ENCODE results near the gene PEAR1.

PEAR1 gene, protein sequence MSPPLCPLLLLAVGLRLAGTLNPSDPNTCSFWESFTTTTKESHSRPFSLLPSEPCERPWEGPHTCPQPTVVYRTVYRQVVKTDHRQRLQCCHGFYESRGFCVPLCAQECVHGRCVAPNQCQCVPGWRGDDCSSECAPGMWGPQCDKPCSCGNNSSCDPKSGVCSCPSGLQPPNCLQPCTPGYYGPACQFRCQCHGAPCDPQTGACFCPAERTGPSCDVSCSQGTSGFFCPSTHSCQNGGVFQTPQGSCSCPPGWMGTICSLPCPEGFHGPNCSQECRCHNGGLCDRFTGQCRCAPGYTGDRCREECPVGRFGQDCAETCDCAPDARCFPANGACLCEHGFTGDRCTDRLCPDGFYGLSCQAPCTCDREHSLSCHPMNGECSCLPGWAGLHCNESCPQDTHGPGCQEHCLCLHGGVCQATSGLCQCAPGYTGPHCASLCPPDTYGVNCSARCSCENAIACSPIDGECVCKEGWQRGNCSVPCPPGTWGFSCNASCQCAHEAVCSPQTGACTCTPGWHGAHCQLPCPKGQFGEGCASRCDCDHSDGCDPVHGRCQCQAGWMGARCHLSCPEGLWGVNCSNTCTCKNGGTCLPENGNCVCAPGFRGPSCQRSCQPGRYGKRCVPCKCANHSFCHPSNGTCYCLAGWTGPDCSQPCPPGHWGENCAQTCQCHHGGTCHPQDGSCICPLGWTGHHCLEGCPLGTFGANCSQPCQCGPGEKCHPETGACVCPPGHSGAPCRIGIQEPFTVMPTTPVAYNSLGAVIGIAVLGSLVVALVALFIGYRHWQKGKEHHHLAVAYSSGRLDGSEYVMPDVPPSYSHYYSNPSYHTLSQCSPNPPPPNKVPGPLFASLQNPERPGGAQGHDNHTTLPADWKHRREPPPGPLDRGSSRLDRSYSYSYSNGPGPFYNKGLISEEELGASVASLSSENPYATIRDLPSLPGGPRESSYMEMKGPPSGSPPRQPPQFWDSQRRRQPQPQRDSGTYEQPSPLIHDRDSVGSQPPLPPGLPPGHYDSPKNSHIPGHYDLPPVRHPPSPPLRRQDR

DNA sequence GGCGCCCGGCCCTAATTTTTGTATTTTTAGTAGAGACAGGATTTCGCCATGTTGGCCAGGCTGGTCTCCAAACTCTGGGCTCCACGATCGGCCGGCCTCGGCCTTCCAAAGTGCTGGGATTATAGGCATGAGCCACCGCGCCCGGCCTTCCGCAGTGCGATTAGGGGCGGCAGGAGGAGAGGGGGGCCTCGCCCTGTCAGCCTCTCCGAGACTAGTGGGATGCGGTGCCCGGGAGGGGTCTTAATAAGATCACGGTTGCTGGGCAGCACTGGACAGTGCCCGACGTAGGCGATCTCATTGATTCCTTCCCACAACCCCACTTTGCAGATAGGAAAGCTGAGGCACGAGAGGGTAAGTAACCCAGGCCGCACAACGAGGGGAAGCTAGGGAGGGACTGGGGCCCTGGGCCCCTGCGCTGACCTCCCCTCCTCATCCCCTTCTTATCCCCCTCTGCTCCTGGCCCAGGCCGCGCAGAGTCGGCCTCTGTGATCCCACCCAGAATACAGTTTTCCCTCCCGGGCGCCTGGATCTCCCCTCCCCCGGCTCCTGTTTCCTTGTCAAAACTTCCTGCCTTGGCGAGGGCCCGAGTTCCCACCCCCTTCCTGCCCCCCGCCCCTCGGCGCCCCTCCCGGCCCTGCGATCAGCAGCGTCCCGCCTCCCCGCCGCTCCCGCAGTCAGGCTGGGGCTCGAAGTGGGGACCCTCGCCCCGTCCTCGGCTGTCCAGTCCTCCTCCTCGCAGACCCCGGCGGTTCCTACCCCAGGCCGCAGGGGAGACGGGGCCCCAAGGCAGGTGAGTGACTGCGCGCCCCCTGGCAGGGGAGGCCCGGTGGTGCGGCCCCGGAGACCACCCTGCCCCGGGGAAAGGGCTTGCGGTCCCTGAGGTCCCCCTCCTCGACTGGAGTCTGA is at the start of gene PEAR1:
TSS of gene PEAR1 (plus strand) at position 671 of the 906 bp plus-strand sequence. CDS start 10,209 bp downstream, outside the sequence.
- no peak for DNase-seq

DNA sequence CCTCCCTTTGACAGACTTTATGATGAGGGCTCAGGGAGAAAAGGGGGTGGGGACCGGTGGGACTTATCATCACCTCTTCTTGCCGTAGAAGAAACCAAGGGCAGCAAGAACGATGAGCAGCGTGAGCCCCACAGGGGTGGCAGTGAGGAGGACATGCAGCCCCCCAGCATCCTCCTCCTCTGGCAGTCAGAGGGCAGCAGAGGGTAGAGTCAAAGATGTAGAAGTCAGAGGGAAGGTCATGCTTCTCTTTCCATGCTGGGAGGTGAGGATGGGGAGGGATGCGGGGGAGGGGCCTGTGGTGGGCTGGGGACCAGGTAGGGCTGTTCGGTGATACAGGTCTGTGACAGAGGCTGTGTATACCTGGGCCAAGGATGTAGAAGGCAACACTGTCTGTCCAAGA is 49.4 kb upstream of the PEAR1 start:
- DNase-seq: no peak

DNA sequence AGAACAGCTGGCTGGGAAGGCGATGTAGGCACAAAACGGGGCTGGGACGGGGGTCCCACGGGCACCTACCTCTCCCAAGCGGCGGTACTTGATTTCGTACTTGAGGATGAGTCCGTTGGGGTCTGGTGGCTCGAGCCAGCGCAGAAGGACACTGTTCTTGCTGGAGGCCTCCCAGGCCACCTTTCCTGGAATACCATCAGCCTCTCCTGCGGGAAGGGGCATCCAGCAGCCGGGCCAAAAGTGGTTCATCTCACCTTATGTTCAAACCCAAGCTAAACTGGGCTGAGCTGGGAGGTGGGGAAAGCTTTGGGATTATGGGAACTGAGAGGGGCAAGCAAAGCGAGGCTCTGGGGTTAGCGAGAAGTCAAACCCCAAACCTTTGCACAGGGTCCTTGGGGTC is 48.9 kb upstream of the PEAR1 start:
- DNase-seq: no peak

DNA sequence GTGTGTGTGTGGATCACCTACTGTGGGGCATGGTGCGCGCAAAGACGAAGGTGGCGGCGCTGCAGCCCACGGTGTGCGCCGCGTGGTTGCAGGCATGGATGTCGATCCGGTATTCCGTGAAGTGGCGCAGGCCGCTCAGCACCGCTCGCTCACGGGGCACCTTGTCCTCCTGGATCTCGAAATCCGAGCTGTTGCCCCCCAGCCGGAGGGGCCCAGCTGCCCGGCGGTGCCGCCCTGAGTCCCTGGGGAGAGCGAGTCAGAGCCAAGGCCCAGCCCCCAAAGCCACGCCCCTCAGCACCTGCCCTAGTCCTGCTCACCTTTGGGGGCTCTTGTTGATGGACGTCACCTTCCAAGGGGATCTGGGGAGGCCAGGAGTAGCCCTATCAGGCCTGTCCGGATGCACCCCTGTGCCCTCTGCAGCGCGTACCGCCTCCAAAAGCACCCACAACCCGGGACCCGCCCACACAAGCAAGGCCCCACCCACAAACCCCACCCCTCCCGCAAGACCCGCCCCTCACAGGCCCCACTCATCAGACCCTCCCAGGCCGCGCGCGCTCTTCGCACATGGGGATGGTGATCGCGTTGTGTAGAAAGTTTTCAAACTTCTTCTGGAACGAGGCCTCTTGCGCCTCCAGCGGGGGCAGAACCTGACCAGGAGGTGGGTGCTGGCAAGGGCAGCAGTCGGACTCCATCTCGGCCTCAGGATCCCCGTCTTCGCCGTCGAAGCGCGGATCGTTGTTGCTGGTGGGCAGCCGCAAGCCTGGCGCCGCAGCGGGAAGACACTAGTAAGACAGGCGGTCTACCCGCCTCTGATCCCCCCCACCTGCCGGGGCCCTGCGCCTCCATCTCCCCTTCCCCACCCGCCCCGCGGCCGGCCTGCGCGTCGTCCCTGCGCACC is 48.2 kb upstream of the PEAR1 start:
- DNase-seq: no peak

DNA sequence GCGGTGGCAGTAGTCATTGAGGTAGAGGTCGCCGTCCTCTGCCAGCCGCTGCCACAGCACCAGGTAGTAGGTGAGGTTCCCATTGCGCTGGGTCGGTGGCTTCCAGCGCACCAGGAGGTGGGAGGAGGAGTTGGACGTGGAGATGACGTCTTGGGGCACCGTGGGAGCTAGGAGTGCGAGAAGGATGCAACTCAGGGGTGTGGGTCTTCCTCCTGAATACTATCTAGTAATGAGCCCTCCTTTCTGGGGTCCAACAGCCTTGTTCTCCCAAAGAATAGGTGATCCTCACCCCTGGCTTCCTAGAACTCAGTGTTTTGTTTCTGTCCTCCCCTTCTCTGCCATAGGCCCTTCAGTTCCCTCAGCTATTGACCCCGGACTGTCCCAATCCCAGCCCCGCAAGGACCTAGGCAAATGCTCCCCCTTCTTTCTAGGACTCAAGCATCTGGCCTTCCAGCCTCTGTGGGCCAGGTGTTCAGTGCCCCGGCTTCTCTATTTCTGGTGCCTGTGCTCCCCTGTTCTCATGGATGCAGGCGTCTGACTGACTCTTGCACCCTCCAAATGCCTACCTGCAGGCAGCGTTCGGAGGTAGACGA is 47.5 kb upstream of the PEAR1 start:
- no peak for DNase-seq

DNA sequence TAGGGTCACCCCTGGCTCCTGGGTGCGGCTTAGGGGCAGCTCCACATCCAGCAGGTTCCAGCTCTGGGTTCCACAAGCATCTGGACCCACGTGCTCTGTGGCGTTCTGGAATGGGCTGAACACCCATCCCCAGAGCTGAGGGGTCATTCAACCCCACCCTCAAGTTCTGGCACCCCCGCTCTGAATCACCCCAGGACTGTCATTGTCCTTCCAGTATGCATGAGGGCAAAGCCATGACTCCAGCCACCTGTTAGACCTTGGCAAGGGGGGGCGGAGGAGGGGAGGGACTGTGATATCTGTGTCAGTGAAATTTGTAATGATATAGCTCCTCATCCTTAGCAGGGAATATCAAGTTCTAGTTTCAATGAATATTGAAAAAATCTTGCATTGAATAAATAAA is 46.9 kb upstream of the PEAR1 start:
- no peak for DNase-seq

DNA sequence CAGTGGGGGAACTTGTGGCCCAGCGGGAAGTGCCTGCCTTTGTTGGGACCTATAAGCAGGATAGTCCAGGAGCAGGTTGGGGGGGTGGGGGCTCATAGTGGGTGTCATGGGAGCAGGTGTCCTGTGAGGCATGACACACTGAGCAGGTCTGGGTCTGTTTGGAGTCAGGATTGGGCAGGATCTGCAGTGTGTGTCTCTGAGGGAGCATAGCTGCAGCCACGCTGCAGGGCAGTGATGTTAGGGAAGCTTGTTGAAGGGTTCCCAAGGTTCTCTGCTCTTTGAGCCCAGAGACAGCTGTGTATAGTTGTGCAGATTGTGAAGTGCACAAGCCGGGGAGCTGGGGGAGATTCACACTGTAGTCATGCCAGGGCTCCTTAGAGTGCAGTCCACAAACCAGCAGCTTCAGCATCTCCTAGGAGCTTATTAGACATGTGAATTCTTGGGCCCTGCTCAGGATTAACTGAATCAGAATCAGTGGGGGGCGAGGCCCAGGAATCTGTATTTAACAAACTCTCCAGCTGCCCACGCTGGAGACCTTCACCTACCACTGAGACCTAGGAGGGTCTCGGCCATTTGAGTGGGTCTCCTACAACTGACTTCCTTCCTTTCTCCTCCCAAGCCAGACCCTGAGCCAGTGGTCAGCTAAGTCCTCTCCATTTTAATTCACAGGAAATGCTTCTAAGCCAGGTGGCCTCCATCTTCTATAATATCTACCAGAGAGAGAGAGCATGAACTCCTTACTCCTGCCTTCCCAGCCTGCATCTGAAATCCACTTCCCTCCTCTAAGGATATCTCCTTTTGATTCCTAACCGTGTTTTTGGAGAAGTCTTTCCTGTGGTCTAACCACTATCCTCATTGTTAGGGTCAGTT is 45.7 kb upstream of the PEAR1 start:
- no peak for DNase-seq

DNA sequence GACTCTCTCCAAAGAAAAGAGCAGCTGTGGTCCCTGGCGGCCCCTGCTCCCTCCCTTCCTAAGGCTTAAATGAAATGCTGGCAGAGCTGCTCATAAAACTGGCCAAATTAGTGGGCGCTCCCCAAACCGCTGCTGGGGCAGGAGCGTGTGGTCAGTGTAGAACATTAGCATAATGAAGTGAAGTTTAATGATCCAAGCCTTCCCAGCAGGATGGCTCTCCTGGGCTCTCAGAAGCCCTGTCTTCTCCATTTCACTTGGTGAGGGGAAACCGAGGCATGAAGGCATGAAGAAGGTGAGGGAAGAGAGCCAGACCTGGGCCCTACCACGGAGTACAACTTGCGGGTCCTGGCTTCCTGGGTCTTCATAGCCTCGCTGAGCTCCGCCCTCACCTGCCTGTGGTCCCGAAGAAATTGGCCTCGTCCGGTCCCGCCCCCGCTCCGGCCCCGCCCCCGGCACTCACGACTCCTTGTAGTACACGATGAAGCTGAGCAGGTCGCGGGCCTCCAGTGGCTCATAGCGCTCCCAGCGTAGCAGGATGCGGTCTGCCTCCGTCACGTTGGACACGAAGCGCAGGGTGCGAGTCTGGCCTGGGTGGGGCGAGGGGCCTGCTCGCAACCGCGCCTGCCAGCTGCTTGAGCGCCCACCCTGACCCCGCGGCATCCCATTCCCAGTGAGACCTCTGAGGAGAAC is 44.9 kb upstream of the PEAR1 start:
- DNase-seq: no peak

DNA sequence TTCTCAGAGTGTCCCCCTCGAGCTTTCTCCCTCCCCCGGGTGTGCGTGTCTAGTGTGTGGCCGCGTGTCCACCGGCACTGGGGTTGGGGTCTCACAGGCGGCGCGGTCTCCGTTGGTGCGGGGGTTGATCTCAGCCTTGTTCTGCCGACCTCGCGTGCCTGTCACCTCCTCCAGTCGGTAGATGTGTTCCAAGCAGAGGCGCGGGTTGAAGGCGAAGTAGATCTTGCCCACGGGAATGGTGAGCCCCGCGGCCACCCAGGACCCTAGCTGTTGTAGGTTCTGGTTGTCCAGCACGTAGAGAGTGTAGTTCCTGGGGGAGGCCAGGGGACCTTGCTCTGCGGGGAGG is 44.4 kb upstream of the PEAR1 start:
- DNase-seq: no peak

DNA sequence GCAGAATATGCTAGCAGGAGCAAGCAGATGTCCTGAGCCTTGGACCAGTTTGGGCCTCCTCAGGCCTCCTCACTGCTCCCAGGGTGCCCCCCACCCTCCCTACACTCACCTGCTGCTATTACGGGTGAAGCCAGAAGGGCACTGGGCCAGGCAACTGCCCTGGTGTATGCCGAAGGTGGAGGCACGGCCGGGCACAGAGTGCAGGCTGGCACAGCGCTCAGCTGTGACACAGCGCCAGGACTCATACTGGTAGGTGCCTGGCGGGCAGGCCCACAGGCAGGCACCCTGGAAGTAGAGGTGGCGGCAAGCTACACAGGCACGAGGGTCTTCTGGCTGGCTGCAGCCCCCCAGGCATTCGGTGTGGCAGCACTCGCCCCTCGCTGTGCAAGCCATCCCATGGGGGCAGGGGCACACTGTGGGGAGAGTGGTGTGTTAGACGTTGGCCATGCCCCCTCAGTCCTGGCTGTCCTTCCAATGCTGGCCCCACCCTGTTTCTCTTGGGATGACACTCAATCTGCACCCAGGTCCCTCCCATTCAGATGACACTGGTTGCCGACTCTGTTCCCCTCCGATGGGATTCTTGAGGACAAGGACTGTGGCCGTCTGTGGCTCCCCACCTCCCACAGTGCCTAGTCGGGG is 41.6 kb upstream of the PEAR1 start:
- no peak for DNase-seq

DNA sequence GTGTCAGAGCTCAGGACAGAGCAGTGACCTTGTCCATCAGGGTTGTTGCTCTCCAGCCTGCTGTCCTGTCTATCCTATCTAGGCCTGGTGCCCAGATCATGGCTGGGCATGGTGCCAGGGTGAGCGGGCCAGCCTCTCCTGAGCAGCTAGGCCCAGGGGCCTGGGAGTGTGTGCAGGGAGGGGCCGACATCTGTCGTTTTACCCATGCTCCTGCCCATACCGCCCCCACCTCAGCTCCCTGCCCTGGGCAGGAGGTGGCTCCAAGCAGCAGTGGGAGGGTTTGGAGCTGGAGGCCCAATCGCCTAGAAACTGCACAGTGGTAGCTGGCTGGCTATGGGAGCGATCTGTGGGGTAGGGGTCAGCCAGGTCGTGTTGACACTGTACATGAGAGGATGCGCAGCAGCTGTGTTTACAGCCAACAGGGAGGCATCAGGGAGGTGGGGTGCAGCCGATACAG is 41.1 kb upstream of the PEAR1 start:
- DNase-seq: no peak

DNA sequence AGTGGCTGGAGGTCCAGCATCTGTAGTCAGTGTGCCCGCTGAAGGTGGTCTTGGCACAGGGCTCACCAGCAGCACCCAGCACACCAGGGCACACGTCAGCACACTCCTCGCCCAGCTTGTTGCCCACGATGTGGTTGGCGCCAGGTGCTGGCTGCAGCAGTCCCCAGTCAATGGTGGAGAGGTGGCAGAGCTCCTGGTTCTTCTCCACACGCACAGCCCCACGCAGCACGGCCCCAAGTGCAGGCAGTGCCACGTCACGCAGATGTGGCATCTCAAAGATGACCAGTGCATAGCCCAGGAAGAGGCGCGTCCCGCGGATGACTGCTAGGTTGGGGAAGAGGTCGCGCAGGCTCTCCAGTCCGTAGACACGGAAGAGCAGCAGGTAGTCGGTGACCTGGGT is 39.8 kb upstream of the PEAR1 start:
- DNase-seq: no peak

DNA sequence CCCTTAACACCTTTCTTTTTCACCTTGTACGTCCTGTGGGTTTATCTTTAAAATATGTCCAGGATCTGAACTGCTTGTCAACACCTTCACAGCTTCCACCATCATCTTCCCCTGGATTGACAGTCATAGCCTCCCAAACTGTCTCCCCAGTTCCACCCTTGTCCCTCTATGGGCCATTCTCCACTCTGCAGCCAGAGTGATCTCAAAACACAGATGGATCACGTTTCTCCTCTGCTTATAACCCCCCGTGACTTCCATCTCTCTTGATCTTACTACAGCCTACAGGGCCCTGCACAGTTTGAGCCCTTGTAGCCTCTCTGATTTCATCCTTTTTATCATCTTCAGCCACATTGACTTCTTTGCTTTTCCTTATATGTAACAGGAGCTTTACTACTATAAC is 38.9 kb upstream of the PEAR1 start:
- no peak for DNase-seq

DNA sequence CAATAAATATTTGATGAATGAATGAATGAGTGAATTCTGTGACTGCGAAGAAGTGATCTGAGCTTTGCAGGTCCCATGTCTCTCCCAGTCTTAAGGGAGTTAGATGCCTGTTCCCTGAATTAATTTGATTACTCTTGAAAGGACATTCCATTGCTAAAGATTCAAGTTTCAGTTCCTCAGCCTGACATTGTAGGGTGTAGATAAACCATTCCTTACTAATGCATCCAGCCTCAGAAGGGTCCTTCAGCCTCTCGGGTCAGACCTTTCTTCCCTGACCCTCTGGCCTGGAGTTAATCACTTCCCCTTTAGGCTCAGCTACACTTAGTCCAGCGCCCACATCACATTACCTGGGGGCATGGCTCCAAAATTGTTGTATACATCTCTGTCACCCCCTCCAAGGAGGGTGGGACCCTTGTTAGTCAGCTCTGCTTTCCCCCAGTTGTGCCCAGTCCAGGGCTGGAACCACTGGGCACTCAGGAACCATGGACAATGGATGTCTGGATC is 37.2 kb upstream of the PEAR1 start:
- DNase-seq: peak in 1 of 2 donors; percentile 5

DNA sequence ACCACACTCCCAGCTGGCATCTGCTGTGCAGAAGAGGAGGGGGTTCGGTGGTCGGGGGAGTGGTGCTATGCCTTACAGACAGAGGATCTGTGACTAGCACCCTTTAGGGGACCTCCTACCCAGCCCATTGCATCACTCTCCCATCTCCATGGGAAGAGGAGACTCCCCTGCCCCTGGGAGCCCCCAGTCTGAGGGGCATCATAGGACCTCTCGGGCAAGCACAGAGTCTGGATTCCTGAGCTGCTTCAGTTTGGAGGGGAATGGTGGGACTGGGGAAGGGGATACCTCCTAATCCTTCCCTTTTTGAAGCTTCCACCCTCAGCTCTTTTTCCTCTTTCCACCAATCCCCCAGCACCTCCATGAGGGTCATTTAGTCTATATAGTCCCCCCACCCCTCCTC is 36.0 kb upstream of the PEAR1 start:
- DNase-seq: no peak

DNA sequence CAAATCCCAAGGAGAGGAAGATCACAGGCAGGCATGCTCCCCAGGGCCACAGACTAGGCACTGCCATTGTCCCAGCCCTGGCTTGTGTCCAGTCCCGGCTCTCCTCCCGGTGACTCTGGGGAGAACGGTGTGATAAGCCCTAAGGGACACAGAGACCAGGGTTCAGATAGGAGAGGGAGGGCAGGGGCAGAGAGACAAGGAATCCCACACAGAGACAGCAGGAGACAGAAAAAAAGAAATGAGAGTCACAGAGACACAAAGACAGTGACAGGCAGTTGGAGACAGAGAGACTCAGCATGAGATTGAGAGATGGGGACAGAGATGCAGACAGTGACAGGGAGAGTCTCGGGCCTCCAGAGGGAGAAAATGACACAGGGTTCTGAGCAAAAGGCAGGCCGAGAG is 35.0 kb upstream of the PEAR1 start:
- no peak for DNase-seq

DNA sequence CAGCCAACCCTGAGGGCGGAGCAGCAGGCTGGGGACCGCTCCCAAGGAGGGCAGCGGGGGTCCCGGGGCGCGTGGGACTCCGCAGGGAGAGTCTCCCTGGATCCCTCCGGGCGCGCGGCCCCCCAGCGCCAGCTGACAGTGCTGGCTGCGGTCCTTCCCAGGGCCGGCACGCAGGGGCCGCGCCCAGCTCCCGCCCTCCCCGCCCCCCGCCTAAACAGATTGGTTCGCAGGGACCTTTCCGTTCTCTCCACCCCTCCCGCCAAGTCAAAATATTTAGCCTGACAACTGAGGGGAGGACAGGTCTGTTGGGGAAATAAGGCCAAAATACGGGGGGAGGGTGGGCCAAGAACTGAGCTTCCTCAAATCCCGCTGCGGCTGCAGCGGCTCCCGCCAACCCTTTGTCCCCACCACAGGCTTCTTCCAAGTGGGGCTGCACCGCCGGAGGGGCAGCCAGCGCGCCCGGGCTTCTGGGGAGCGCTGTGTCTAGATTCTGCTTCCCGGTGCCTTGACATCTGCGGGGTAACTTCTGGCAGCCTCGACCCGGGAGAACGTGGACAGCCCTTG is 34.5 kb upstream of the PEAR1 start, which contains the start of gene INSRR:
TSS of gene INSRR (minus strand) at position 159 of the 564 bp plus-strand sequence. CDS start 496 bp downstream, outside the sequence.
- no peak for DNase-seq

DNA sequence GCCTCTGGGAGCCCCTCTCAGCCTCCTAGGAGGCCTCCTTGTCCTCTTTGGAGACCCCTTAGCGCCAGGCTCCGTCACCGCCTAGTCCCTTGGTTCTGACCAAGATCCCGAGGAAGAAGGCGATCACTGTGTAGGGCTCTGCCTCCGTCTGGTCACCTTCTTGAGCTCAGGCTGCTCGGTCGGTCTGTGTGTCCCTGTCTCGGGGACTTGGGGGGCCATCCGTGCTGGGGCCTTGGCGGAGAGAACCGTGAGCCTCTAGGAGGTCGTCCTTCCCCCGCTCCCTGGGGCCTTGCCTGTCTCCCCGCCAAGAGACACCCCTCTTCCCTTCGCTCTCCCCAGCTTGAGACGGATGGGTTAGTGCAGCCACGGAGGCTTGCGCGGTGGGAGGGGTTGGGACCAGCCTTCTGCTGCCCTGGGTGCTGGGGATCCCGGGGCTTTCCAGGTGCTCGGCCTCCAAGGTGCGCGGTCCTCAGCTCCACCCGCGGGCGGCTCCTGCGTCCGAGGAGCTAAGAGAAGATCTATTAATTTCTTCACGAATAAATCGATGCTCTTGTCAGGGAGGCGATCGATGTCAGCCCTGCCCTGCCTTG is 33.9 kb upstream of the PEAR1 start:
- no peak for DNase-seq
